Chondrocyte (in vitro differentiated cells): ENCODE measurements around the gene FHIT. TPM values are rescaled to one million over a fixed set of nuclear protein-coding genes. Genes with fewer than 3 reads are reported as not detected.

Source experiments
- DNase-seq: peaks from one replicate; pipeline ENCODE4 v3.0.0; 2021; ENCODE audit warnings: mixed read lengths, low spot score
- H3K27ac Mint-ChIP-seq: one replicate; pipeline ENCODE4 v1.8.0; 2021; ENCODE audit warnings: mild to moderate bottlenecking, moderate library complexity, mixed read lengths; ENCODE audit not compliant: unreplicated experiment
- H3K27me3 Mint-ChIP-seq: 2 replicates; pipeline ENCODE4 v1.8.0; 2021; ENCODE audit warnings: low read depth, mixed read lengths
- H3K36me3 Mint-ChIP-seq: 2 replicates; pipeline ENCODE4 v1.8.0; 2021; ENCODE audit warnings: low read depth, mixed read lengths
- H3K4me1 Mint-ChIP-seq: 2 replicates; pipeline ENCODE4 v1.8.0; 2021; ENCODE audit warnings: low read depth, mild to moderate bottlenecking, mixed read lengths
- H3K4me3 Mint-ChIP-seq: one replicate; pipeline ENCODE4 v1.8.0; 2021; ENCODE audit warnings: mild to moderate bottlenecking, moderate library complexity, mixed read lengths; ENCODE audit not compliant: unreplicated experiment
- H3K9me3 Mint-ChIP-seq: 2 replicates; pipeline ENCODE4 v1.8.0; 2021; ENCODE audit warnings: low read depth, mixed read lengths
- CTCF ChIP-seq: fragments of 200-600 bp; sonication (generic); IDR thresholded peaks from 2 replicates; pipeline ENCODE4 v1.5.0; 2021; ENCODE audit warnings: antibody characterized with exemption, mild to moderate bottlenecking, moderate library complexity
- total RNA-seq: library from RNA; stranded (reverse); gene quantifications from 3 replicates; pipeline ENCODE4 v1.2.1, GENCODE V29; 2021

FHIT gene
- total RNA-seq, 1 donor from 2014 or later, result 3.8 TPM

DNA sequence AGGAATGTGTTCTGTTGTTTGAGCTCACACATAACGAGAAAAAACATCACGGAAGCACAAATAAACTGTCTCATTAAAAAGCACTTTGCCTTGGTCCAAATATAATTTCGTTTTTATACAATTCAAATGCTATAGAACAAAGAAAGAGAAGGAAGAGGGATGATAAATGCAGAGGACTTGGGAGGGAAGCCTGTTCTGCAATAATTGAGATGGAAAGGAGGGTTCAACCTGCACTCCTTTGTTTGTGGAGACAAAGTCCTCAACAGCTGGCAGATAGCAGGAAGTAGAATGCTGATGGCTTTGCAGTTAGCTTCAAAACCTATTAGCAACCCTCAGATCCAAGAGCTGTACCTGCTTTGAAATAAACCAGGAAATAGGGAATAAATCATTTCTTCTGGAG lies 1010.8 kb downstream of the FHIT start:
- Mint-ChIP-seq H3K4me3 (no peak overlapping the region), H3K27me3 (peaks cover 3% of the 10 kb centered on the region), H3K4me1 (no peaks in the 10 kb centered on the region), H3K27ac (no peak overlapping the region), H3K9me3 (peaks cover 3% of the 10 kb centered on the region), H3K36me3 (no peaks in the 10 kb centered on the region)
- TF ChIP-seq CTCF, result no peak
- DNase-seq, result no peak

- Mint-ChIP-seq H3K9me3 (peaks cover 3% of the 10 kb centered on the region), H3K36me3 (no peaks in the 10 kb centered on the region), H3K4me1 (no peaks in the 10 kb centered on the region), H3K27me3 (peaks cover 3% of the 10 kb centered on the region), H3K27ac (no peak overlapping the region), H3K4me3 (no peak overlapping the region)
- no peak for DNase-seq
- TF ChIP-seq CTCF, result no peak
These were observed 1012.7 kb downstream of the FHIT start for GRCh38 chr3:60238550-60238949.

- no peak overlapping the region for H3K27ac Mint-ChIP-seq
These were observed 1021.8 kb downstream of the FHIT start for GRCh38 chr3:60229502-60229901.

GRCh38 chr3:60228823-60229222 lies 1022.4 kb downstream of the FHIT start:
- no peak for DNase-seq
- no peak for TF ChIP-seq CTCF
- Mint-ChIP-seq H3K27me3 (no peaks in the 10 kb centered on the region), H3K4me1 (peaks cover 16% of the 10 kb centered on the region), H3K36me3 (no peaks in the 10 kb centered on the region), H3K4me3 (no peak overlapping the region), H3K9me3 (no peaks in the 10 kb centered on the region), H3K27ac (no peak overlapping the region)

More at GRCh38 chr3:60229502-60229901, 1021.8 kb downstream of the FHIT start:
- Mint-ChIP-seq H3K36me3 (no peaks in the 10 kb centered on the region), H3K4me1 (peaks cover 16% of the 10 kb centered on the region), H3K4me3 (no peak overlapping the region), H3K9me3 (no peaks in the 10 kb centered on the region), H3K27me3 (no peaks in the 10 kb centered on the region)
- no peak for TF ChIP-seq CTCF
- no peak for DNase-seq

- DNase-seq, result no peak
- H3K4me3 Mint-ChIP-seq, result no peak overlapping the region
- no peak for TF ChIP-seq CTCF
- H3K9me3 Mint-ChIP-seq, result no peaks in the 10 kb centered on the region
- H3K4me1 Mint-ChIP-seq, result peaks cover 16% of the 10 kb centered on the region
- no peaks in the 10 kb centered on the region for H3K27me3 Mint-ChIP-seq
- no peaks in the 10 kb centered on the region for H3K36me3 Mint-ChIP-seq
- no peak overlapping the region for H3K27ac Mint-ChIP-seq
These were observed 1024.3 kb downstream of the FHIT start for GRCh38 chr3:60226912-60227311.
